ENCODE data around the gene RALB.
A peak's percentile ranks its signal among the peaks of the same experiment; 100 is the strongest.

Gene RALB

GRCh38 chr2:120290737-120291136 is 38.1 kb downstream of the RALB start:
- Histone ChIP-seq H2AK5ac (ENCODE audit: low read length, severe bottlenecking) (no peak overlapping the region), H3K23ac (ENCODE audit: low read length in 2 of 2) (no peak overlapping the region), H3K4me3 (ENCODE audit: insufficient read depth in 1 of 2, low read depth in 1 of 2, low read length in 2 of 2) (no peak overlapping the region), H3K18ac (ENCODE audit: low read depth in 1 of 2, low read length in 2 of 2) (no peak overlapping the region), H2BK5ac (ENCODE audit: low read depth, low read length, poor library complexity, severe bottlenecking) (no peak overlapping the region), H4K91ac (ENCODE audit: low read length) (no peak overlapping the region), H3K14ac (ENCODE audit: low read length in 2 of 2) (no peak overlapping the region), H3K27me3 (ENCODE audit: control insufficient read depth in 1 of 2, insufficient read depth in 1 of 2, low read length in 2 of 2) (no peaks in the 10 kb centered on the region), H2BK120ac (ENCODE audit: low read depth, low read length) (no peak overlapping the region), H3K27ac (ENCODE audit: low read length, poor library complexity, severe bottlenecking) (no peak overlapping the region), H3K9me3 (ENCODE audit: control insufficient read depth, low read length) (no peaks in the 10 kb centered on the region), H2BK12ac (ENCODE audit: low read length in 2 of 2) (no peak overlapping the region), H3K79me1 (replicated peaks; ENCODE audit: low read length, poor library complexity, severe bottlenecking) (peaks cover 21% of the 10 kb centered on the region), H3K36me3 (ENCODE audit: control insufficient read depth in 1 of 2, insufficient read depth in 2 of 2, low read depth in 1 of 2, low read length in 2 of 2) (peaks cover 10 to 66% of the 10 kb centered on the region in 2 experiments), H3K4me2 (ENCODE audit: low read length, poor library complexity, severe bottlenecking) (no peak overlapping the region), H3K9ac (ENCODE audit: low read length) (no peak overlapping the region), H3K4me1 (ENCODE audit: control insufficient read depth, insufficient read depth, low read depth, low read length) (peaks cover 9% of the 10 kb centered on the region), H2BK15ac (ENCODE audit: low read depth, poor library complexity, severe bottlenecking) (no peak overlapping the region), H2AFZ (ENCODE audit: low read depth, low read length) (no peak overlapping the region), H4K8ac (ENCODE audit: low read length) (no peak overlapping the region), H3K4ac (ENCODE audit: low read depth in 1 of 2, low read length in 2 of 2) (no peak overlapping the region)
- no peak for DNase-seq
- 91% methylated on average over 2 of the region's 2 CpGs for WGBS

- no peak overlapping the region for H3K18ac ChIP-seq (ENCODE audit: low read depth in 1 of 2, low read length in 2 of 2)
- peak; percentile 16 for DNase-seq
- H2BK5ac ChIP-seq (ENCODE audit: low read depth, low read length, poor library complexity, severe bottlenecking): no peak overlapping the region
- no peaks in the 10 kb centered on the region for H3K9me3 ChIP-seq (ENCODE audit: control insufficient read depth, low read length)
- H4K91ac ChIP-seq (ENCODE audit: low read length): peak overlapping the region; percentile 0
- H3K14ac ChIP-seq (ENCODE audit: low read length in 2 of 2): no peak overlapping the region
- 78% methylated on average over 2 of the region's 4 CpGs for WGBS
- no peak overlapping the region for H4K8ac ChIP-seq (ENCODE audit: low read length)
- H3K79me1 ChIP-seq (replicated peaks; ENCODE audit: low read length, poor library complexity, severe bottlenecking): peaks cover 19% of the 10 kb centered on the region
- H2BK12ac ChIP-seq (ENCODE audit: low read length in 2 of 2): no peak overlapping the region
- H3K36me3 ChIP-seq (ENCODE audit: control insufficient read depth in 1 of 2, insufficient read depth in 2 of 2, low read depth in 1 of 2, low read length in 2 of 2): peaks cover 10 to 68% of the 10 kb centered on the region in 2 experiments
- H2AFZ ChIP-seq (ENCODE audit: low read depth, low read length): no peak overlapping the region
- no peak overlapping the region for H3K4me3 ChIP-seq (ENCODE audit: insufficient read depth in 1 of 2, low read depth in 1 of 2, low read length in 2 of 2)
- H3K27me3 ChIP-seq (ENCODE audit: control insufficient read depth in 1 of 2, insufficient read depth in 1 of 2, low read length in 2 of 2): no peaks in the 10 kb centered on the region
- H2BK120ac ChIP-seq (ENCODE audit: low read depth, low read length): no peak overlapping the region
- no peak overlapping the region for H3K4ac ChIP-seq (ENCODE audit: low read depth in 1 of 2, low read length in 2 of 2)
- H3K27ac ChIP-seq (ENCODE audit: low read length, poor library complexity, severe bottlenecking): no peak overlapping the region
- peaks cover 8% of the 10 kb centered on the region for H3K4me1 ChIP-seq (ENCODE audit: control insufficient read depth, insufficient read depth, low read depth, low read length)
- H2BK15ac ChIP-seq (ENCODE audit: low read depth, poor library complexity, severe bottlenecking): no peak overlapping the region
- H3K23ac ChIP-seq (ENCODE audit: low read length in 2 of 2): peak overlapping the region in 1 of 2 experiments; percentile 63
- no peak overlapping the region for H3K4me2 ChIP-seq (ENCODE audit: low read length, poor library complexity, severe bottlenecking)
- no peak overlapping the region for H2AK5ac ChIP-seq (ENCODE audit: low read length, severe bottlenecking)
- no peak overlapping the region for H3K9ac ChIP-seq (ENCODE audit: low read length)
Observed at GRCh38 chr2:120291401-120292311, 39.0 kb downstream of the RALB start.

GRCh38 chr2:120293096-120294007 is 40.7 kb downstream of the RALB start:
- no peak overlapping the region for H2BK15ac ChIP-seq (ENCODE audit: low read depth, poor library complexity, severe bottlenecking)
- 91% methylated on average over 2 of the region's 5 CpGs for WGBS

GRCh38 chr2:120294008-120294340 is 41.3 kb downstream of the RALB start:
- Histone ChIP-seq H3K27ac (ENCODE audit: low read length, poor library complexity, severe bottlenecking) (no peak overlapping the region), H3K4ac (ENCODE audit: low read depth in 1 of 2, low read length in 2 of 2) (no peak overlapping the region), H3K18ac (ENCODE audit: low read depth in 1 of 2, low read length in 2 of 2) (no peak overlapping the region), H3K23ac (ENCODE audit: low read length in 2 of 2) (no peak overlapping the region), H3K4me2 (ENCODE audit: low read length, poor library complexity, severe bottlenecking) (no peak overlapping the region), H3K79me1 (replicated peaks; ENCODE audit: low read length, poor library complexity, severe bottlenecking) (peaks cover 22% of the 10 kb centered on the region), H3K36me3 (ENCODE audit: control insufficient read depth in 1 of 2, insufficient read depth in 2 of 2, low read depth in 1 of 2, low read length in 2 of 2) (peaks cover 15 to 81% of the 10 kb centered on the region in 2 experiments), H2AK5ac (ENCODE audit: low read length, severe bottlenecking) (no peak overlapping the region), H2BK120ac (ENCODE audit: low read depth, low read length) (no peak overlapping the region), H3K27me3 (ENCODE audit: control insufficient read depth in 1 of 2, insufficient read depth in 1 of 2, low read length in 2 of 2) (no peaks in the 10 kb centered on the region), H3K4me1 (ENCODE audit: control insufficient read depth, insufficient read depth, low read depth, low read length) (peaks cover 7% of the 10 kb centered on the region), H2BK15ac (ENCODE audit: low read depth, poor library complexity, severe bottlenecking) (no peak overlapping the region), H2BK5ac (ENCODE audit: low read depth, low read length, poor library complexity, severe bottlenecking) (no peak overlapping the region), H3K14ac (ENCODE audit: low read length in 2 of 2) (no peak overlapping the region), H3K4me3 (ENCODE audit: insufficient read depth in 1 of 2, low read depth in 1 of 2, low read length in 2 of 2) (no peak overlapping the region), H2AFZ (ENCODE audit: low read depth, low read length) (no peak overlapping the region), H2BK12ac (ENCODE audit: low read length in 2 of 2) (no peak overlapping the region), H4K8ac (ENCODE audit: low read length) (no peak overlapping the region), H4K91ac (ENCODE audit: low read length) (no peak overlapping the region), H3K9me3 (ENCODE audit: control insufficient read depth, low read length) (no peaks in the 10 kb centered on the region), H3K9ac (ENCODE audit: low read length) (no peak overlapping the region)
- no CpG with 5 or more reads among the region's 3 CpGs for WGBS
- DNase-seq: no peak

More at GRCh38 chr2:120293096-120294007, 40.7 kb downstream of the RALB start:
- no peak overlapping the region for H3K23ac ChIP-seq (ENCODE audit: low read length in 2 of 2)
- no peak overlapping the region for H4K91ac ChIP-seq (ENCODE audit: low read length)
- no peak overlapping the region for H4K8ac ChIP-seq (ENCODE audit: low read length)
- H2AFZ ChIP-seq (ENCODE audit: low read depth, low read length): no peak overlapping the region
- no peak for DNase-seq
- H3K18ac ChIP-seq (ENCODE audit: low read depth in 1 of 2, low read length in 2 of 2): no peak overlapping the region
- no peak overlapping the region for H3K4me2 ChIP-seq (ENCODE audit: low read length, poor library complexity, severe bottlenecking)
- H3K79me1 ChIP-seq (replicated peaks; ENCODE audit: low read length, poor library complexity, severe bottlenecking): peaks cover 21% of the 10 kb centered on the region
- H3K27me3 ChIP-seq (ENCODE audit: control insufficient read depth in 1 of 2, insufficient read depth in 1 of 2, low read length in 2 of 2): no peaks in the 10 kb centered on the region
- no peak overlapping the region for H2BK12ac ChIP-seq (ENCODE audit: low read length in 2 of 2)
- H3K4me1 ChIP-seq (ENCODE audit: control insufficient read depth, insufficient read depth, low read depth, low read length): peaks cover 7% of the 10 kb centered on the region
- no peak overlapping the region for H2BK120ac ChIP-seq (ENCODE audit: low read depth, low read length)
- no peaks in the 10 kb centered on the region for H3K9me3 ChIP-seq (ENCODE audit: control insufficient read depth, low read length)
- H3K4me3 ChIP-seq (ENCODE audit: insufficient read depth in 1 of 2, low read depth in 1 of 2, low read length in 2 of 2): no peak overlapping the region
- no peak overlapping the region for H2BK5ac ChIP-seq (ENCODE audit: low read depth, low read length, poor library complexity, severe bottlenecking)
- H3K9ac ChIP-seq (ENCODE audit: low read length): no peak overlapping the region
- no peak overlapping the region for H3K14ac ChIP-seq (ENCODE audit: low read length in 2 of 2)
- H2AK5ac ChIP-seq (ENCODE audit: low read length, severe bottlenecking): no peak overlapping the region
- H3K36me3 ChIP-seq (ENCODE audit: control insufficient read depth in 1 of 2, insufficient read depth in 2 of 2, low read depth in 1 of 2, low read length in 2 of 2): peaks cover 15 to 80% of the 10 kb centered on the region in 2 experiments
- H3K4ac ChIP-seq (ENCODE audit: low read depth in 1 of 2, low read length in 2 of 2): no peak overlapping the region
- no peak overlapping the region for H3K27ac ChIP-seq (ENCODE audit: low read length, poor library complexity, severe bottlenecking)

Data from mesenchymal stem cell (in vitro differentiated cells and primary cell).